Amniotic stem cell (primary cell): ENCODE results near the gene DMXL1.

Experiments
- DNase-seq: peaks from one replicate; lab custom pipeline; 2025; lab: John Stamatoyannopoulos, UW

DMXL1 gene

DNA sequence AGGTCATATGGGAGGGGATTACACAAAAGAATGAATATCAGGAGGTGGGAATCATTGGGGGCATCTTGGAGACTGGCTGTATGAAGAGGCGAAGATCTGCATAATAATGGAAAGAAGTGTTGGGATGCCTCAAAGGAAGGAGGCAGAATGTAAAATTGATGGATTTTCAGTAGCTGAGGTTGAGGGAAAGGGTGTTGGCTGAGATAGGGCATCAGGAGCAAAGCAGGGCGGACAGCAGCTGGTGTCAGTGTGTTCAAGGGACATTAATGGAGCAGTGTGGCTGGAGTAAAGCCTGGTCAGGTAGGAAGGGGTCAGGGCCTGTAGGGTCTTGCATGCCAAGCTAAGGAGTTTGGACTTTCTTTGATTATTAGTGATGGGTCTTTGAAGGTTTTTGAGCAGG, 219.7 kb downstream of the DMXL1 start:
- DNase-seq, result no peak

GRCh38 chr5:119291056-119291455, 220.2 kb downstream of the DMXL1 start:
- DNase-seq, result no peak

DNA sequence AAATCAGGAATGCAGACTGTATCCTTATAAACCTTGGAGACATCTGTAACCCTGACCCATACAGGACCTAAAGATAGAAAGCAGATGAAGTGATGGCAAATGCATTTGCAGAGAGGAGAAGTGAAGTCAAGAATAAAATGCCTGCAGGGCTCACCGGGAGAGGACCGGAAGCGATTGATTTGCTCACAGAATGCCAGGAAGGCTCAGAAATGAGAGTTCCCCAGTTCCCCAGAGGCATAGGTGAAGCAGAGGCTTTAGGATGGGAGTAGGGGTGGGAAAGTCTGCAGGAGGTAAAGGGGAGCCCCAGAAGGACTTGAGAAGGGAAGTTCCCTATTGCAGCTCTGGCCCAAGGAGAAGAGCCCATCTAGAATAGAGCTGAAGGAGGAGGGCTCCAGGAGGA, 221.0 kb downstream of the DMXL1 start:
- DNase-seq, result no peak

- DNase-seq, result no peak
Observed at GRCh38 chr5:119292701-119293515, 222.0 kb downstream of the DMXL1 start.

DNA sequence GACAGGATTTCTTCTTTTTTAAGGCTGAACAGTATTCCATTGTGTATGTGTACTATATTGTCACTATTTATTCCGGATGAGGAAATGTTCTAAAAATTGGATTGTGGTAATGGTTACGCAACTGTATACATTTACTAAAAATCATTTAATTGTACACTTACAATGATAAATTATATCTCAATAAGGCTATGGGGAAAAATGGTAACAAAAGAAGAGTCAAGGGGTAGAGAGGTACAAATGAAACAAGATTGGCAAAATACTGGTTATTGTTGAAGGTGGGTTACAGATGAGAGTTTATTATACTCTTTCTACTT, 222.6 kb downstream of the DMXL1 start:
- DNase-seq, result no peak
